ENCODE results near the gene CRIP3.

Gene CRIP3

GRCh38 chr6:43286980-43287716 is 21.5 kb downstream of the CRIP3 start:
- no peak overlapping the region for H3K27ac ChIP-seq
- H3K9me3 ChIP-seq: no peaks in the 10 kb centered on the region
- H3K27me3 ChIP-seq: peaks cover 73% of the 10 kb centered on the region
- H3K4me3 ChIP-seq (ENCODE audit: low read depth in 1 of 2, low read length in 1 of 2): no peak overlapping the region
- TF ChIP-seq CTCF (IDR thresholded peaks at IDR 0.05): no peak
- H3K36me3 ChIP-seq: no peaks in the 10 kb centered on the region
- H3K4me1 ChIP-seq (ENCODE audit: control insufficient read depth in 1 of 2, insufficient read depth in 1 of 2, low read depth in 1 of 2, low read length in 1 of 2): no peaks in the 10 kb centered on the region

- no peak for TF ChIP-seq CTCF (IDR thresholded peaks at IDR 0.05)
- no peak overlapping the region for H3K4me3 ChIP-seq (ENCODE audit: low read depth in 1 of 2, low read length in 1 of 2)
- no peaks in the 10 kb centered on the region for H3K4me1 ChIP-seq (ENCODE audit: control insufficient read depth in 1 of 2, insufficient read depth in 1 of 2, low read depth in 1 of 2, low read length in 1 of 2)
- peaks cover 79% of the 10 kb centered on the region for H3K27me3 ChIP-seq
- H3K36me3 ChIP-seq: no peaks in the 10 kb centered on the region
- H3K9me3 ChIP-seq: no peaks in the 10 kb centered on the region
- no peak overlapping the region for H3K27ac ChIP-seq
Observed at GRCh38 chr6:43286456-43286979, 22.1 kb downstream of the CRIP3 start.

GRCh38 chr6:43285832-43286231 is 22.8 kb downstream of the CRIP3 start:
- Histone ChIP-seq H3K4me3 (ENCODE audit: low read depth in 1 of 2, low read length in 1 of 2) (no peak overlapping the region), H3K36me3 (no peaks in the 10 kb centered on the region), H3K27ac (no peak overlapping the region), H3K9me3 (no peaks in the 10 kb centered on the region), H3K27me3 (peaks cover 85% of the 10 kb centered on the region), H3K4me1 (ENCODE audit: control insufficient read depth in 1 of 2, insufficient read depth in 1 of 2, low read depth in 1 of 2, low read length in 1 of 2) (no peaks in the 10 kb centered on the region)
- TF ChIP-seq CTCF (IDR thresholded peaks at IDR 0.05): no peak

GRCh38 chr6:43284991-43285781 is 23.4 kb downstream of the CRIP3 start:
- no peak for TF ChIP-seq CTCF (IDR thresholded peaks at IDR 0.05)
- Histone ChIP-seq H3K4me3 (ENCODE audit: low read depth in 1 of 2, low read length in 1 of 2) (no peak overlapping the region), H3K27ac (no peak overlapping the region), H3K9me3 (no peaks in the 10 kb centered on the region), H3K36me3 (no peaks in the 10 kb centered on the region), H3K27me3 (peaks cover 92% of the 10 kb centered on the region), H3K4me1 (ENCODE audit: control insufficient read depth in 1 of 2, insufficient read depth in 1 of 2, low read depth in 1 of 2, low read length in 1 of 2) (no peaks in the 10 kb centered on the region)

- Histone ChIP-seq H3K27me3 (peaks cover 96% of the 10 kb centered on the region), H3K9me3 (no peaks in the 10 kb centered on the region), H3K4me1 (ENCODE audit: control insufficient read depth in 1 of 2, insufficient read depth in 1 of 2, low read depth in 1 of 2, low read length in 1 of 2) (no peaks in the 10 kb centered on the region), H3K36me3 (no peaks in the 10 kb centered on the region), H3K4me3 (ENCODE audit: low read depth in 1 of 2, low read length in 1 of 2) (no peak overlapping the region), H3K27ac (no peak overlapping the region)
- TF ChIP-seq CTCF (IDR thresholded peaks at IDR 0.05): no peak
Observed at GRCh38 chr6:43283905-43284304, 24.7 kb downstream of the CRIP3 start.
